ENCODE data around the gene ACOT7. TPM values are rescaled to one million over a fixed set of nuclear protein-coding genes. Genes with fewer than 3 reads are reported as not detected.

Gene ACOT7
- total and polyA plus RNA-seq, 2 of the 13 experiments (the other 11 are each of a cell fraction or from before 2014, with no cell fraction given) = 33.0 to 55.8 TPM

DNA sequence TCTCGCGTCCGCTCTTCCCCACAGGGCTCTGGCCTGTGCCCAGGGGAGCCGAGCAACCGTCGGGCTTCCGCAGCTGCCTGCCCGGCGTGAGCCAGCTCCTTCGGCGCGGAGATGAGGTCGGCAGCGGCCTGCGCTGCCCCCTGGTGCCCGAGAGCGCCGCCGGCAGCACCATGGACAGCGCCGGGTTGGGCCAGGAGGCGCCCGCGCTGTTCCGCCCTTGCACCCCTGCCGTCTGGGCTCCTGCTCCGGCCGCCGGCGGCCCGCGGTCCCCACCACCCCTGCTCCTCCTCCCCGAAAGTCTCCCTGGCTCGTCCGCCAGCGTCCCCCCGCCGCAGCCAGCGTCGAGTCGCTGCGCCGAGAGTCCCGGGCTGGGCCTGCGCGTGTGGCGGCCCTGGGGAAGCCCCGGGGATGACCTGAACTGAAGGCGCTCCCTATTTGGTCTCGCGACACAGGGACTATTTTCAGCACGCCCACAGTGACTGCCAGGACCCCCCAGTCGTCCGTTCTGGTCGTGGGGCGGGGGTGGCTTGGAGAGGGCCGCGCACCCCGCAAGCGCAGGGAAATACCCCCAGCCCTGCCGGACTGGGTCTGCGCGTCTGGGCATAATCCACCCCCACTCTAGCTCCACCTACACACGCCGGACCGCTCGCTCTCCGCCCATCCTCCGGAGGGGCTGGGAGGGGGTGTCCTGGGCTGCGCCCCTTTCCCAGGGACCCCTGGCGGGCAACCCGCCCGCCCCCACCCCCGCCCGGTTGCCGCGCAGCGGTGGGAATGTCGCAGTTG lies 148.3 kb downstream of the ACOT7 start (continued):
- TF ChIP-seq PRDM4 (CRISPR knock-in tag; IDR thresholded peaks at IDR 0.05; ENCODE audit: borderline replicate concordance) (peak; percentile 96), ERF (CRISPR knock-in tag; IDR thresholded peaks at IDR 0.05) (peak; percentile 100), SMARCE1 (IDR thresholded peaks at IDR 0.05; ENCODE audit: borderline replicate concordance) (no peak), NR1H2 (CRISPR knock-in tag; IDR thresholded peaks at IDR 0.05; ENCODE audit: borderline replicate concordance, low read depth) (peak; percentile 90), NONO (IDR thresholded peaks at IDR 0.05) (no peak), NONO (CRISPR knock-in tag; conservative IDR thresholded peaks at IDR 0.05) (peak; percentile 88), SMYD3 (CRISPR knock-in tag; IDR thresholded peaks at IDR 0.05) (peak; percentile 93; the same call in 1 of the 2 replicates), ZNF772 (CRISPR knock-in tag; IDR thresholded peaks at IDR 0.05) (peak; percentile 99), TCF7 (IDR thresholded peaks at IDR 0.05; ENCODE audit: low read depth) (no peak), YEATS4 (CRISPR knock-in tag; IDR thresholded peaks at IDR 0.05; ENCODE audit: borderline replicate concordance) (peak; percentile 83; the same call in 1 of the 2 replicates), SP1 (IDR thresholded peaks at IDR 0.05) (no peak), SP1 (CRISPR knock-in tag; IDR thresholded peaks at IDR 0.05) (peak; percentile 58; the same call in 1 of the 2 replicates), ZBTB21 (CRISPR knock-in tag; IDR thresholded peaks at IDR 0.05) (peak; percentile 69; the same call in 1 of the 2 replicates), ZNF597 (CRISPR knock-in tag; IDR thresholded peaks at IDR 0.05) (no peak), ZNF20 (CRISPR knock-in tag; IDR thresholded peaks at IDR 0.05) (peak; percentile 93), SIN3B (IDR thresholded peaks at IDR 0.05; ENCODE audit: low read length) (no peak), ARID3A (IDR thresholded peaks at IDR 0.05; ENCODE audit: low read depth, low read length) (no peak), BCL3 (CRISPR knock-in tag; IDR thresholded peaks at IDR 0.05) (peak; percentile 99), TAF1 (CRISPR knock-in tag; IDR thresholded peaks at IDR 0.05) (peak; percentile 53; the same call in 1 of the 2 replicates), GPN1 (CRISPR knock-in tag; IDR thresholded peaks at IDR 0.05; ENCODE audit: borderline replicate concordance) (peak; percentile 97)
- TF ChIP-seq, protein P1, sequence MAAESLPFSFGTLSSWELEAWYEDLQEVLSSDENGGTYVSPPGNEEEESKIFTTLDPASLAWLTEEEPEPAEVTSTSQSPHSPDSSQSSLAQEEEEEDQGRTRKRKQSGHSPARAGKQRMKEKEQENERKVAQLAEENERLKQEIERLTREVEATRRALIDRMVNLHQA (CRISPR knock-in tag; IDR thresholded peaks at IDR 0.05) = peak; percentile 63; the same call in 1 of the 2 replicates
- TF ChIP-seq, protein P2, sequence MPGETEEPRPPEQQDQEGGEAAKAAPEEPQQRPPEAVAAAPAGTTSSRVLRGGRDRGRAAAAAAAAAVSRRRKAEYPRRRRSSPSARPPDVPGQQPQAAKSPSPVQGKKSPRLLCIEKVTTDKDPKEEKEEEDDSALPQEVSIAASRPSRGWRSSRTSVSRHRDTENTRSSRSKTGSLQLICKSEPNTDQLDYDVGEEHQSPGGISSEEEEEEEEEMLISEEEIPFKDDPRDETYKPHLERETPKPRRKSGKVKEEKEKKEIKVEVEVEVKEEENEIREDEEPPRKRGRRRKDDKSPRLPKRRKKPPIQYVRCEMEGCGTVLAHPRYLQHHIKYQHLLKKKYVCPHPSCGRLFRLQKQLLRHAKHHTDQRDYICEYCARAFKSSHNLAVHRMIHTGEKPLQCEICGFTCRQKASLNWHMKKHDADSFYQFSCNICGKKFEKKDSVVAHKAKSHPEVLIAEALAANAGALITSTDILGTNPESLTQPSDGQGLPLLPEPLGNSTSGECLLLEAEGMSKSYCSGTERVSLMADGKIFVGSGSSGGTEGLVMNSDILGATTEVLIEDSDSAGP (CRISPR knock-in tag; IDR thresholded peaks at IDR 0.05; ENCODE audit: borderline replicate concordance) = peak; percentile 86

Measured in HepG2 (cell line).